D721Med (cell line): ENCODE data around the gene MROH8.

ENCODE experiments used
- DNase-seq: peaks from one replicate; pipeline ENCODE4 v3.0.0; 2011; ENCODE audit warnings: low spot score; ENCODE audit not compliant: insufficient read length
- FAIRE-seq: peaks from 2 replicates; lab custom pipeline; 2011; peaks lifted over from hg19 to GRCh38; lab: Jason Lieb, UNC
- TF ChIP-seq, protein P1 (sequence below): IDR thresholded peaks from 2 replicates; pipeline ENCODE4 v1.5.1; 2012; ENCODE audit warnings: mild to moderate bottlenecking, control low read depth; ENCODE audit not compliant: insufficient read depth; ENCODE audit errors: missing control alignments

MROH8 gene

DNA sequence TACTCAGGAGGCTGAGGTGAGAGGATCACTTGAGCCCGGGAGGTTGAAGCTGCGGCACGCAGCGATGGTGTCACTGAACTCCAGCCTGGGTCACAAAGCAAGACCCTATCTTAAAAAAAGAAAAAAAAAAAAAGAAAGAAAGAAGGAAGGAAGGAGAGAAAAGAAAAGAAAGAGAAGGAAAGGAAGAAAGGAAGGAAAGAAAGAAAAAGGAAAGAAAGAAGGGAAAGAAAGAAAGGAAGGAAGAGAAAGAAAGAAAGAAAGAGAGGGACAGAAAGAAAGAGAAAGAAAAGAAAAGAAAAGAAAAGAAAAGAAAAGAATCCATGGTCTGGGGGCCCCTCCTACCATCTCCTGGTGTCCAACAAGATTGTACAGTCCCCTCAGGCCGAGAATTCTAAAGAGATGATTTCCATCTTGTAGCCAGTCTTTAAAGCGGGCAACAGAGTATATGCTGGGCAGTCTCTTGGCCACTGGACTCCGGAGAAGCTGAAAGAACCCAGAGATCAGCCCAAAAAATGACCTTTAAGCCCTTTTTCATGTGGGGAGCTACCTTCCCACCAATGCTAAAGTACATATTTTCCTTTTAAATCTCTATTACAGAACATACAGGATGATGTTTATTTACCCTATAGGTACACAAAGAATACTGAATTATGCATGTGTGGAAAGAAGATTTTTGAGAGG, 59.9 kb downstream of the MROH8 start:
- DNase-seq (no peak), FAIRE-seq (no peak)
- TF ChIP-seq, protein P1, sequence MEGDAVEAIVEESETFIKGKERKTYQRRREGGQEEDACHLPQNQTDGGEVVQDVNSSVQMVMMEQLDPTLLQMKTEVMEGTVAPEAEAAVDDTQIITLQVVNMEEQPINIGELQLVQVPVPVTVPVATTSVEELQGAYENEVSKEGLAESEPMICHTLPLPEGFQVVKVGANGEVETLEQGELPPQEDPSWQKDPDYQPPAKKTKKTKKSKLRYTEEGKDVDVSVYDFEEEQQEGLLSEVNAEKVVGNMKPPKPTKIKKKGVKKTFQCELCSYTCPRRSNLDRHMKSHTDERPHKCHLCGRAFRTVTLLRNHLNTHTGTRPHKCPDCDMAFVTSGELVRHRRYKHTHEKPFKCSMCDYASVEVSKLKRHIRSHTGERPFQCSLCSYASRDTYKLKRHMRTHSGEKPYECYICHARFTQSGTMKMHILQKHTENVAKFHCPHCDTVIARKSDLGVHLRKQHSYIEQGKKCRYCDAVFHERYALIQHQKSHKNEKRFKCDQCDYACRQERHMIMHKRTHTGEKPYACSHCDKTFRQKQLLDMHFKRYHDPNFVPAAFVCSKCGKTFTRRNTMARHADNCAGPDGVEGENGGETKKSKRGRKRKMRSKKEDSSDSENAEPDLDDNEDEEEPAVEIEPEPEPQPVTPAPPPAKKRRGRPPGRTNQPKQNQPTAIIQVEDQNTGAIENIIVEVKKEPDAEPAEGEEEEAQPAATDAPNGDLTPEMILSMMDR: no peak

DNA sequence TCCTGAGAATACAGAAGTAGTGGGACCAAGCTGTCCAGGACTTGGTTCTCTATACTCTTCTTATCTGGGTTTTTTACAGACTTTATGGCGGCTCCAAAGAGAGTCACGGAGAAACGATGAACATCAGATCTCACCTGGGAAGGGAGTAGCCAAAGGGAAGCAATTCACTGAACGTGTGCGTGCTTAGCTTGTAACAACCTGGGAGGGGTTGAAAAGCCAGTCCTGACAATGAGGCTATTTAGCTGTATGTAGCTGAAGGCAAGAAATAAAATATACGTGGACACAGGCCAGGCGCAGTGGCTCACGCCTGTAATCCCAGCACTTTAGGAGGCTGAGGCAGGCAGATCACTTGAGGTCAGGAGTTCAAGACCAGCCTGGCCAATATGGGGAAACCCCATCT, 65.3 kb downstream of the MROH8 start:
- TF ChIP-seq, protein P1: no peak
- no peak for FAIRE-seq

DNA sequence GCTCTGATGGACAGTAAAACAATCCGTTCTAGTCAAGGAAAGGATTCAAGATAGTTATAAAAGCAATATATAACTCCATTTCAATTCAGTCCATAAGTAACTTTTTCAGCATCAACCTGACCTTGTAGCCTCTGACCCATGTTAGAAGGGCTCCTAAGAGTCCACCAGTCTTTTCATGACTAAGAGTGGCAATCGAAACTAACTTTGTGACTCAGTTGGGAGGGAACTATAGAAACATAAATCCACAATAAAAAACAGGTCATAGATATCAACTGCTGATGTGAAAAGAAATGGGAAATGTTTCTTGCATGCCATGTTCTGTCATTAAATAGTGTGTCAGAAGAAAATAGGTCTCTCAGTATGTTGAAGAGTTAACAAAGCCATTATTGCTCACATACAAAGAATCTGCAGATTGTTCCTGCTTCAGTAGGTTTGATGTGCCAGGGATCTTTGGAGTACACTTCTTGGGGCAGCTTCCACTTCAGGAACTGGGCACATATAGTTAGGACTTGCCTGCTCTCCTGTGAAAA, 67.4 kb downstream of the MROH8 start:
- DNase-seq (no peak), FAIRE-seq (no peak)
- TF ChIP-seq, protein P1: no peak

More for the DNA sequence above, 65.3 kb downstream of the MROH8 start:
- no peak for DNase-seq

DNA sequence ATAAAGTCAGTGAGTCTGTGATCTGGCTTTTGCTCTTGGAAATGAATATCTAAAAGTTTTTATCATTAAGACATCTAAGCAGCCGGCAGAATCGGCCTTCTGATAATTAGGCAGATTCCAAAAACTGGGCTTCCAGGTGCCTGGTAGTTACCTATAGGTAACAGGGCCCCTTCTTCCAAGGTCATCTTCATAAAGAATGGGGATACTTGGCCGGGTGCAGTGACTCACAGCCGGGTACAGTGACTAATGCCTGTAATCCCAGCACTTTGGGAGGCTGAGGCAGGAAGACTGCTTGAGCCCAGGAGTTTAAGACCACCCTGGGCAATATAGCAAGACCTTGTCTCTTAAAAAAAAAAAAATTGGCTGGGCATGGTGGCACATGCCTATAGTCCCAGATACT, 70.7 kb downstream of the MROH8 start:
- FAIRE-seq (no peak), DNase-seq (no peak)
- TF ChIP-seq, protein P1: no peak

DNA sequence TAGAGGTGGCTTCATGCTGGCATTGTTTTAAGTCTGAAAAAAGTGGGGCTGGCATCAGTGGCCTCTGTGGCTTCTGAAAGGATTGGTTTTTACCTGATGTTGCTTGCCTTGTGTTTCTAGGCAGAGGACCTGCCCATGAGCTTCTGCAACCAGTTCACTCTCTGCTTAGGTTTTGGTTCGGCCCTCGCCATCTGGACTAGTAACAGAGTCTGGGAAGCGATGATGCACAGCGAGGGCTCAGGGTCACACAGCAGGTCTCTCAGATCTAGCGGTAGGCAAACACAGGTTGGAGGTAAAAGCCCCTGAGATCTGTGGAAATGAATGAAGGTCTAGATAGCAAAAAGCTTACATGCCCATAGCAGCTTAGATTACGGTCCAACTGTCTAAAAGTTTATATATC, 76.8 kb downstream of the MROH8 start:
- DNase-seq (no peak), FAIRE-seq (no peak)
- TF ChIP-seq, protein P1: no peak

DNA sequence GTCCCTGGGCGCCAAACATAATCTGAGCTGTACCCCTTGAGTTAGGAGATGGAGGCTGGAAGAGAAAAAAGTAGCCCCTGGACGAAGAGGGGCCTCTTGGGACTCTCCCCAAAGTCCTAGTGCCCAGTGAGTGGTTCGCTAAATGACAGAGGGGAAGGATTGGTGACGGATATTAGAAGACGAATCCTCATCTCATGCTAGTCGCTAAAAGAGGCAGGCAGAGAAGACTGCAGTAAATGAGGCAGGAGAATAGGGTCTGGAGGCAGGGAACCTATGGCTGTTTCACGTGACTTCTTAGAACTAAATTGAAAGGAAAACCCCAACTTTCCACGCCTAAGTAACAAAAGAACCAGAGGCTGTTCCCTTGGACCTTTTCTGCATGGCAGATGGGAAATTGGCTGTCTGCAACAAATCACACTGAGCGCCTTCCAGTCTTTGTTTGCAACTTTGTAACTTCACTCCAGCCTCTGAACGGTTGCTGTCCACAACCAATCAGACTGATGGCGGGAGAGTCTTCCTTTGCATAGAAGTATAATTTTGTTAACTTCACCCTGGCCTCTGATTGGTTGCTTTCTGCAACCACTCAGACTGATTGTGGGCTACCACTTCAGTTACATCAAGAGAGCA, 82.8 kb downstream of the MROH8 start:
- FAIRE-seq: no peak
- DNase-seq: no peak
- TF ChIP-seq, protein P1: no peak
